HepG2 (cell line): ENCODE results near the gene ESYT1. TPM values are rescaled to one million over a fixed set of nuclear protein-coding genes. Genes with fewer than 3 reads are reported as not detected.
A peak's percentile ranks its signal among the peaks of the same experiment; 100 is the strongest.

Experiments used
- ATAC-seq: fragments of 200-7000 bp; cut with Tn5 transposase; 3 replicates; pipeline ENCODE4 v1.9.1; 2020; ENCODE audit warnings: mild to moderate bottlenecking, moderate library complexity
- BruUV-seq: library from RNA; stranded (reverse); fragments of 400-500 nt; replicated peaks from 2 replicates; lab custom pipeline; 2021; lab: Mats Ljungman, UMichigan
- CTCF ChIA-PET: fragments of 300-600 bp; formaldehyde crosslinking; extraction: SDS; loops from one replicate; lab custom pipeline; 2021; ENCODE audit warnings: low total read pairs, inconsistent platforms, low intra/inter-chr PET ratio; lab: Yijun Ruan, JAX
- POLR2A ChIA-PET: fragments of 350-600 bp; sonication (Branson Sonifier 250); formaldehyde crosslinking; loops from one replicate; lab custom pipeline; 2020; ENCODE audit warnings: antibody characterized with exemption, inconsistent platforms; lab: Yijun Ruan, JAX
- DNase-seq: peaks from one replicate; pipeline ENCODE4 v3.0.0-alpha.2; 2015; ENCODE audit warnings: low spot score
- FAIRE-seq: peaks from 3 replicates; lab custom pipeline; 2011; peaks lifted over from hg19 to GRCh38; lab: Jason Lieb, UNC
- H2AFZ ChIP-seq: one replicate; pipeline ENCODE4 v1.6.1; 2011; ENCODE audit warnings: low read length, inconsistent platforms
- H3K27ac ChIP-seq: fragments of 300-600 bp; 3 replicates; pipeline ENCODE4 v1.8.0; 2011; ENCODE audit warnings: mixed run types, mild to moderate bottlenecking, mixed read lengths, low read length, inconsistent platforms; ENCODE audit not compliant: insufficient read depth; ENCODE audit errors: extremely low read length
- H3K27me3 ChIP-seq, 2 experiments: fragments of 200-600 bp in 1 of 2; 2 replicates in 1 of 2; 3 replicates in 1 of 2; pipeline versions ENCODE4 v1.6.0 to v1.8.0; 2011; ENCODE audit warnings: low read length in 2 of 2, mild to moderate bottlenecking in 2 of 2, moderate library complexity in 2 of 2, inconsistent platforms in 1 of 2; ENCODE audit not compliant: insufficient read depth in 2 of 2, control insufficient read depth in 1 of 2
- H3K36me3 ChIP-seq, 2 experiments: fragments of 200-600 bp in 1 of 2; replicated peaks in 1 of 2; 2 replicates in 1 of 2; 3 replicates in 1 of 2; pipeline versions ENCODE4 v1.5.1 to v1.8.0; 2011; ENCODE audit warnings: low read length in 2 of 2, inconsistent platforms in 1 of 2; ENCODE audit not compliant: insufficient read depth in 2 of 2, control insufficient read depth in 1 of 2
- H3K4me1 ChIP-seq: 2 replicates; pipeline ENCODE4 v1.5.1; 2012; ENCODE audit warnings: low read length, inconsistent platforms; ENCODE audit not compliant: insufficient read depth
- H3K4me2 ChIP-seq: 2 replicates; pipeline ENCODE4 v1.6.0; 2011; ENCODE audit warnings: low read depth, low read length, inconsistent platforms
- H3K4me3 ChIP-seq, 3 experiments: fragments of 200-600 bp in 1 of 3; sonication (generic), shearing (Covaris generic) in 1 of 3; replicated peaks in 1 of 3; 2 replicates each; pipeline ENCODE4 v1.5.1; 2011 to 2016; ENCODE audit warnings: low read length in 3 of 3, inconsistent platforms in 2 of 3, low read depth in 2 of 3, mild to moderate bottlenecking in 2 of 3, control low read depth in 1 of 3, mixed read lengths in 1 of 3; ENCODE audit not compliant: insufficient read depth in 1 of 3
- H3K79me2 ChIP-seq: one replicate; pipeline ENCODE4 v1.6.1; 2011; ENCODE audit warnings: low read length, inconsistent platforms; ENCODE audit not compliant: insufficient read depth
- H3K9ac ChIP-seq: 2 replicates; pipeline ENCODE4 v1.6.0; 2011; ENCODE audit warnings: mild to moderate bottlenecking, low read depth, low read length, inconsistent platforms; ENCODE audit not compliant: insufficient read depth
- H3K9me3 ChIP-seq: 2 replicates; pipeline ENCODE4 v1.5.1; 2012; ENCODE audit warnings: mild to moderate bottlenecking, low read length
- H4K20me1 ChIP-seq: 2 replicates; pipeline ENCODE4 v1.6.0; 2011; ENCODE audit warnings: inconsistent platforms, mild to moderate bottlenecking, low read length, moderate library complexity; ENCODE audit not compliant: insufficient read depth
- HDAC6 ChIP-seq: fragments of 200-600 bp; sonication (generic); IDR thresholded peaks from 2 replicates; pipeline ENCODE4 v1.7.0; 2017; ENCODE audit warnings: mild to moderate bottlenecking, antibody characterized with exemption, low read length, low read depth
- MAFF ChIP-seq: IDR thresholded peaks from 2 replicates; pipeline ENCODE4 v1.6.1; 2011; ENCODE audit warnings: low read depth, low read length, improper control_type of control experiment
- MAFK ChIP-seq, 2 experiments: IDR thresholded peaks in 1 of 2; conservative IDR thresholded peaks in 1 of 2; 2 replicates each; pipeline ENCODE4 v1.6.1; 2011; ENCODE audit warnings: improper control_type of control experiment in 2 of 2, low read length in 2 of 2
- REPIN1 ChIP-seq: sonication (generic); formaldehyde crosslinking; IDR thresholded peaks from 2 replicates; pipeline ENCODE4 v1.8.0; 2022; ENCODE audit warnings: missing genetic modification reagents, low read depth, mild to moderate bottlenecking, borderline replicate concordance
- ZNF496 ChIP-seq: sonication (generic); formaldehyde crosslinking; IDR thresholded peaks from 2 replicates; pipeline ENCODE4 v1.8.1; 2023; ENCODE audit warnings: mild to moderate bottlenecking, moderate library complexity, missing genetic modification reagents; ENCODE audit not compliant: insufficient replicate concordance
- WGBS: methylation state at CpG from one replicate; pipeline ENCODE4 v1.1.6; 2017; ENCODE audit warnings: low lambda C conversion rate; 5-methylcytosine and 5-hydroxymethylcytosine counted together
- in situ Hi-C: cut with HindIII; loops from 2 replicates; pipeline ENCODE4 v1.10.0; 2017; ENCODE audit warnings: low pct_unique_long_range_greater_than_20kb; ENCODE audit not compliant: extremely low pct_ligation_motif_present
- intact Hi-C: fragments of 100-400 bp; cut with micrococcal nuclease; formaldehyde crosslinking; loops from one replicate; pipeline ENCODE4 v1.10.0; 2022; ENCODE audit not compliant: unreplicated experiment
- polyA plus RNA-seq, 8 experiments: library from polyadenylated mRNA; depleted of rRNA in 3 of 8; stranded (reverse) in 7 of 8; unstranded in 1 of 8; fragments of >200 nt; fragmentation: Illumina TruSeq in 4 of 8; extraction: Trizol in 4 of 8; gene quantifications; 2 replicates each; pipeline versions ENCODE4 v1.2.1 to v1.2.3, GENCODE V29; 2011 to 2016; ENCODE audit warnings: low read depth in 4 of 8, missing spikeins in 1 of 8, mixed read lengths in 1 of 8; ENCODE audit not compliant: insufficient read depth in 1 of 8
- total RNA-seq, 5 experiments: library from RNA; depleted of rRNA; stranded (reverse); fragments of >200 nt; fragmentation: Illumina TruSeq; extraction: Trizol; gene quantifications; 2 replicates each; pipeline ENCODE4 v1.2.3, GENCODE V29; 2016; ENCODE audit warnings: low read depth in 1 of 5
- TF ChIP-seq, protein P1 (sequence below): sonication (generic); IDR thresholded peaks from 2 replicates; pipeline ENCODE4 v1.6.1; 2016; ENCODE audit warnings: low read depth, borderline replicate concordance
- TF ChIP-seq, protein P2 (sequence below): sonication (generic); formaldehyde crosslinking; IDR thresholded peaks from 2 replicates; pipeline ENCODE4 v1.8.1; 2023; ENCODE audit warnings: mild to moderate bottlenecking, inconsistent platforms, moderate library complexity, missing genetic modification reagents, borderline replicate concordance
- TF ChIP-seq, protein P3 (sequence below): sonication (generic); formaldehyde crosslinking; IDR thresholded peaks from 2 replicates; pipeline ENCODE4 v1.4.0; 2020; ENCODE audit warnings: missing genetic modification reagents
- TF ChIP-seq, protein P4 (sequence below): sonication (generic); formaldehyde crosslinking; conservative IDR thresholded peaks from 2 replicates; pipeline ENCODE4 v1.4.0; 2020; ENCODE audit warnings: missing genetic modification reagents
- TF ChIP-seq, protein P5 (sequence below): sonication (generic); formaldehyde crosslinking; IDR thresholded peaks from 2 replicates; pipeline ENCODE4 v1.8.1; 2023; ENCODE audit warnings: missing genetic modification reagents, inconsistent platforms, borderline replicate concordance

ESYT1 gene
- total and polyA plus RNA-seq, 2 of the 13 experiments (the other 11 are each of a cell fraction or from before 2014, with no cell fraction given) = 66.9 to 71.0 TPM

DNA sequence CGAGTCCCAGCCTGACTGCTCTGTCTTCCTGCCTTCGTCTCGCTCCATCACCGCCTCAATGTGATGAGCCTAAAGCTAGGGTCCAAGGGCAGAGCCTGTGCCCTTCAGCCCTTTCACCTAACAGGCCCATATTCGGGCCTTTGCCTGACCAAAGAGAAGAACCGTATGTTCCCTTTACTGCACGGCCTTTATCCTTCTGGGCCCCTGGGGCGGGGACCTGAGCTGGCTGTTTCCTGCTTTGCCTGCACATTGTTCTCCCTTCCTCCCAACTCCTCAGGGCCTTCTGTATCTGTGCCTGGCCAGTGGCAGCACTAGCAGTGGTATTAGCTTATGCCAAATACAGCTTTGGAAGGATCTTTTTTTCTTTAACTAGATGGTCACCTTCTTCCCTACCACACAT is 15.8 kb downstream of the ESYT1 start (continued):
- TF ChIP-seq, protein P1, sequence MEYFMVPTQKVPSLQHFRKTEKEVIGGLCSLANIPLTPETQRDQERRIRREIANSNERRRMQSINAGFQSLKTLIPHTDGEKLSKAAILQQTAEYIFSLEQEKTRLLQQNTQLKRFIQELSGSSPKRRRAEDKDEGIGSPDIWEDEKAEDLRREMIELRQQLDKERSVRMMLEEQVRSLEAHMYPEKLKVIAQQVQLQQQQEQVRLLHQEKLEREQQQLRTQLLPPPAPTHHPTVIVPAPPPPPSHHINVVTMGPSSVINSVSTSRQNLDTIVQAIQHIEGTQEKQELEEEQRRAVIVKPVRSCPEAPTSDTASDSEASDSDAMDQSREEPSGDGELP = no peak
- TF ChIP-seq ZNF496 (CRISPR knock-in tag) = no peak
- TF ChIP-seq, protein P2, sequence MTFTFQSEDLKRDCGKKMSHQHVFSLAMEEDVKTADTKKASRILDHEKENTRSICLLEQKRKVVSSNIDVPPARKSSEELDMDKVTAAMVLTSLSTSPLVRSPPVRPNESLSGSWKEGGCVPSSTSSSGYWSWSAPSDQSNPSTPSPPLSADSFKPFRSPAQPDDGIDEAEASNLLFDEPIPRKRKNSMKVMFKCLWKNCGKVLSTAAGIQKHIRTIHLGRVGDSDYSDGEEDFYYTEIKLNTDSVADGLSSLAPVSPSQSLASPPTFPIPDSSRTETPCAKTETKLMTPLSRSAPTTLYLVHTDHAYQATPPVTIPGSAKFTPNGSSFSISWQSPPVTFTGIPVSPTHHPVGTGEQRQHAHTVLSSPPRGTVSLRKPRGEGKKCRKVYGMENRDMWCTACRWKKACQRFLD = no peak

DNA sequence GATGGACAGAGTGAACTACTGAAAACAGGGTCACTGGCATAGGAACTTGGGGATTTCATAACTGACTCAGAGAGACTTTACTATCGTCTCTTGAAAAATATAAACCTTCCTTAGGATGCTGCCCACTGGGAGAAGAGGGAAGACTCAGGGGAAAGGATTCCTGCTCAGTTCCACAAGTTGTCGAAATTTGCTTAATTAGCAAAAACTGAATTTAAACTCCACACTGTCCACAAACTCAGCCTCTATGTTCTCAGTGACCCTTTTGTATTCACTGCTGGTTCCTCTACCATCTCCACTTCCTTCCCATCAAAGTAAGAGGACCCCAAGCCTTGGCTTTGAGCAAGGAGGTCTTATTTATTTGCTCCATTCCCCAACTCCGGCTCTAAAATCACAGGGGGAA is 17.1 kb downstream of the ESYT1 start:
- no peak for FAIRE-seq
- no peaks in the 10 kb centered on the region for H3K4me1 ChIP-seq
- H3K9ac ChIP-seq = no peak overlapping the region
- DNase-seq = no peak
- no peak overlapping the region for H3K4me3 ChIP-seq
- H3K27me3 ChIP-seq = no peaks in the 10 kb centered on the region
- TF ChIP-seq HDAC6 (no peak), MAFK (conservative IDR thresholded peaks at IDR 0.05 in 1 of 2, IDR thresholded peaks at IDR 0.05 in 1 of 2; ENCODE audit: low read length in 2 of 2) (peak; percentile 88 to 91), MAFF (peak; percentile 87), REPIN1 (CRISPR knock-in tag) (no peak)
- TF ChIP-seq, protein P3, sequence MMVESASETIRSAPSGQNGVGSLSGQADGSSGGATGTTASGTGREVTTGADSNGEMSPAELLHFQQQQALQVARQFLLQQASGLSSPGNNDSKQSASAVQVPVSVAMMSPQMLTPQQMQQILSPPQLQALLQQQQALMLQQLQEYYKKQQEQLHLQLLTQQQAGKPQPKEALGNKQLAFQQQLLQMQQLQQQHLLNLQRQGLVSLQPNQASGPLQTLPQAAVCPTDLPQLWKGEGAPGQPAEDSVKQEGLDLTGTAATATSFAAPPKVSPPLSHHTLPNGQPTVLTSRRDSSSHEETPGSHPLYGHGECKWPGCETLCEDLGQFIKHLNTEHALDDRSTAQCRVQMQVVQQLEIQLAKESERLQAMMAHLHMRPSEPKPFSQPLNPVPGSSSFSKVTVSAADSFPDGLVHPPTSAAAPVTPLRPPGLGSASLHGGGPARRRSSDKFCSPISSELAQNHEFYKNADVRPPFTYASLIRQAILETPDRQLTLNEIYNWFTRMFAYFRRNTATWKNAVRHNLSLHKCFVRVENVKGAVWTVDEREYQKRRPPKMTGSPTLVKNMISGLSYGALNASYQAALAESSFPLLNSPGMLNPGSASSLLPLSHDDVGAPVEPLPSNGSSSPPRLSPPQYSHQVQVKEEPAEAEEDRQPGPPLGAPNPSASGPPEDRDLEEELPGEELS (CRISPR knock-in tag) = no peak
- TF ChIP-seq, protein P4, sequence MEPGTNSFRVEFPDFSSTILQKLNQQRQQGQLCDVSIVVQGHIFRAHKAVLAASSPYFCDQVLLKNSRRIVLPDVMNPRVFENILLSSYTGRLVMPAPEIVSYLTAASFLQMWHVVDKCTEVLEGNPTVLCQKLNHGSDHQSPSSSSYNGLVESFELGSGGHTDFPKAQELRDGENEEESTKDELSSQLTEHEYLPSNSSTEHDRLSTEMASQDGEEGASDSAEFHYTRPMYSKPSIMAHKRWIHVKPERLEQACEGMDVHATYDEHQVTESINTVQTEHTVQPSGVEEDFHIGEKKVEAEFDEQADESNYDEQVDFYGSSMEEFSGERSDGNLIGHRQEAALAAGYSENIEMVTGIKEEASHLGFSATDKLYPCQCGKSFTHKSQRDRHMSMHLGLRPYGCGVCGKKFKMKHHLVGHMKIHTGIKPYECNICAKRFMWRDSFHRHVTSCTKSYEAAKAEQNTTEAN = no peak
- TF ChIP-seq, protein P5, sequence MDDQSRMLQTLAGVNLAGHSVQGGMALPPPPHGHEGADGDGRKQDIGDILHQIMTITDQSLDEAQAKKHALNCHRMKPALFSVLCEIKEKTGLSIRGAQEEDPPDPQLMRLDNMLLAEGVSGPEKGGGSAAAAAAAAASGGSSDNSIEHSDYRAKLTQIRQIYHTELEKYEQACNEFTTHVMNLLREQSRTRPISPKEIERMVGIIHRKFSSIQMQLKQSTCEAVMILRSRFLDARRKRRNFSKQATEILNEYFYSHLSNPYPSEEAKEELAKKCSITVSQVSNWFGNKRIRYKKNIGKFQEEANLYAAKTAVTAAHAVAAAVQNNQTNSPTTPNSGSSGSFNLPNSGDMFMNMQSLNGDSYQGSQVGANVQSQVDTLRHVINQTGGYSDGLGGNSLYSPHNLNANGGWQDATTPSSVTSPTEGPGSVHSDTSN = no peak
- no TSS peak for BruUV-seq
- ATAC-seq = no peak
- CTCF ChIA-PET = no interaction called here
- H3K9me3 ChIP-seq = no peaks in the 10 kb centered on the region
- in situ Hi-C loops = no loop called here
- no peak overlapping the region for H2AFZ ChIP-seq
- H3K79me2 ChIP-seq = no peaks in the 10 kb centered on the region
- no peak overlapping the region for H3K27ac ChIP-seq
- H3K4me2 ChIP-seq = no peak overlapping the region
- POLR2A ChIA-PET = interaction anchor here (1.1 to 2.6 kb wide), 2 partner anchors 17 to 27 kb away, joined by 3 to 14 read pairs; partner anchors contain the start of genes ESYT1 and ZC3H10
- H4K20me1 ChIP-seq = no peaks in the 10 kb centered on the region
- H3K36me3 ChIP-seq = peaks cover 15 to 46% of the 10 kb centered on the region in 2 experiments
- intact Hi-C loops = no loop called here
- WGBS = over 99% methylated on average over 3 of the region's 3 CpGs
